ENCODE results near the gene HDAC4. TPM values are rescaled to one million over a fixed set of nuclear protein-coding genes. Genes with fewer than 3 reads are reported as not detected.
A peak's percentile ranks its signal among the peaks of the same experiment; 100 is the strongest.

HDAC4 gene
- total RNA-seq, 1 experiment from 2014 or later = 32.0 TPM

GRCh38 chr2:239222312-239222660 lies 178.5 kb downstream of the HDAC4 start:
- peaks cover 0 to 3% of the 10 kb centered on the region in 2 experiments; a peak in 1 of 5 replicates for H3K9me3 Mint-ChIP-seq
- Histone ChIP-seq H3K4ac (ENCODE audit: low read depth, low read length) (no peak overlapping the region), H3K27ac (ENCODE audit: insufficient read length, low read depth, low read length) (no peak overlapping the region), H4K8ac (replicated peaks; ENCODE audit: insufficient read length, low read depth, low read length) (no peak overlapping the region), H3K4me2 (ENCODE audit: insufficient read depth, insufficient read length, low read length) (no peak overlapping the region), H3K27me3 (ENCODE audit: insufficient read depth, low read length) (no peaks in the 10 kb centered on the region), H3T11ph (ENCODE audit: low read length) (no peak overlapping the region), H2AK5ac (ENCODE audit: insufficient read length, low read length) (no peak overlapping the region), H2BK120ac (ENCODE audit: low read depth, low read length, poor library complexity, severe bottlenecking) (no peak overlapping the region), H2BK5ac (ENCODE audit: insufficient read length, low read length) (no peak overlapping the region), H2AFZ (ENCODE audit: low read length) (no peak overlapping the region), H3K18ac (ENCODE audit: insufficient read length, low read depth, low read length) (no peak overlapping the region), H3K4me1 (ENCODE audit: insufficient read depth, low read length) (no peaks in the 10 kb centered on the region; the same call in 1 of the 2 replicates), H3K23ac (ENCODE audit: insufficient read length, low read depth, low read length) (no peak overlapping the region), H2BK20ac (ENCODE audit: low read depth, low read length, poor library complexity, severe bottlenecking) (no peak overlapping the region), H2BK15ac (ENCODE audit: low read depth, low read length) (no peak overlapping the region), H3K56ac (ENCODE audit: insufficient read length, low read depth, low read length) (no peak overlapping the region), H3K9me3 (ENCODE audit: control insufficient read depth, low read depth, low read length) (no peaks in the 10 kb centered on the region), H4K91ac (ENCODE audit: insufficient read length, low read depth, low read length) (no peak overlapping the region), H3K79me1 (ENCODE audit: insufficient read depth, low read depth, low read length, poor library complexity, severe bottlenecking) (peaks cover 3% of the 10 kb centered on the region), H3K14ac (ENCODE audit: insufficient read depth, low read length) (no peak overlapping the region), H3K79me2 (ENCODE audit: insufficient read depth, low read length) (peaks cover 1% of the 10 kb centered on the region; the same call in 1 of the 2 replicates), H3K23me2 (ENCODE audit: insufficient read length, low read depth, low read length, poor library complexity, severe bottlenecking) (no peaks in the 10 kb centered on the region), H4K20me1 (ENCODE audit: control insufficient read depth, insufficient read depth, insufficient read length) (no peaks in the 10 kb centered on the region), H3K9ac (ENCODE audit: extremely low read depth, insufficient read length, low read length) (no peak overlapping the region), H4K5ac (ENCODE audit: insufficient read length, low read depth, low read length) (no peak overlapping the region), H2BK12ac (ENCODE audit: insufficient read length, low read depth, low read length) (no peak overlapping the region)
- H3K27ac Mint-ChIP-seq = peak overlapping the region in 2 of 3 experiments; percentile 78 to 80; a peak in 3 of 7 replicates
- peaks cover 45 to 60% of the 10 kb centered on the region in 2 experiments for H3K4me1 Mint-ChIP-seq
- no peaks in the 10 kb centered on the region; a peak in 1 of 7 replicates for H3K36me3 Mint-ChIP-seq (ENCODE audit: insufficient read depth in 1 of 3, low read depth in 3 of 3)
- H3K4me3 Mint-ChIP-seq = no peak overlapping the region
- no peak for DNase-seq
- TF ChIP-seq, protein P1, sequence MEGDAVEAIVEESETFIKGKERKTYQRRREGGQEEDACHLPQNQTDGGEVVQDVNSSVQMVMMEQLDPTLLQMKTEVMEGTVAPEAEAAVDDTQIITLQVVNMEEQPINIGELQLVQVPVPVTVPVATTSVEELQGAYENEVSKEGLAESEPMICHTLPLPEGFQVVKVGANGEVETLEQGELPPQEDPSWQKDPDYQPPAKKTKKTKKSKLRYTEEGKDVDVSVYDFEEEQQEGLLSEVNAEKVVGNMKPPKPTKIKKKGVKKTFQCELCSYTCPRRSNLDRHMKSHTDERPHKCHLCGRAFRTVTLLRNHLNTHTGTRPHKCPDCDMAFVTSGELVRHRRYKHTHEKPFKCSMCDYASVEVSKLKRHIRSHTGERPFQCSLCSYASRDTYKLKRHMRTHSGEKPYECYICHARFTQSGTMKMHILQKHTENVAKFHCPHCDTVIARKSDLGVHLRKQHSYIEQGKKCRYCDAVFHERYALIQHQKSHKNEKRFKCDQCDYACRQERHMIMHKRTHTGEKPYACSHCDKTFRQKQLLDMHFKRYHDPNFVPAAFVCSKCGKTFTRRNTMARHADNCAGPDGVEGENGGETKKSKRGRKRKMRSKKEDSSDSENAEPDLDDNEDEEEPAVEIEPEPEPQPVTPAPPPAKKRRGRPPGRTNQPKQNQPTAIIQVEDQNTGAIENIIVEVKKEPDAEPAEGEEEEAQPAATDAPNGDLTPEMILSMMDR (conservative IDR thresholded peaks at IDR 0.05) = no peak
- WGBS (ENCODE audit: extremely low coverage, insufficient read length, low lambda C conversion rate) = no CpG with 5 or more reads among the region's 2 CpGs
- H3K27me3 Mint-ChIP-seq (ENCODE audit: low read depth) = no peaks in the 10 kb centered on the region
